Measurements from ENCODE around the gene PCARE. TPM values are rescaled to one million over a fixed set of nuclear protein-coding genes. Genes with fewer than 3 reads are reported as not detected.

The PCARE gene
- total RNA-seq, 1 experiment from 2014 or later, result not detected

GRCh38 chr2:29063646-29064345 is 10.5 kb downstream of the PCARE start:
- no peak for ATAC-seq
- Histone ChIP-seq H3K9me3 (ENCODE audit: control insufficient read depth, insufficient read depth, low read depth, low read length) (no peaks in the 10 kb centered on the region), H3K27me3 (ENCODE audit: control insufficient read depth, insufficient read depth, low read length) (no peaks in the 10 kb centered on the region), H3K36me3 (ENCODE audit: control insufficient read depth, insufficient read depth, low read length) (no peaks in the 10 kb centered on the region), H3K4me3 (ENCODE audit: low read depth in 2 of 2, low read length in 2 of 2) (no peak overlapping the region), H3K4me1 (ENCODE audit: control insufficient read depth, insufficient read depth, low read length) (no peaks in the 10 kb centered on the region; the same call in 1 of the 2 replicates), H3K27ac (ENCODE audit: low read length) (no peak overlapping the region)
- intact Hi-C loops (cut with micrococcal nuclease; ENCODE audit: unreplicated experiment) (no loop called here), in situ Hi-C loops (cut with HindIII; ENCODE audit: low pct_unique_long_range_greater_than_20kb, low sequenced_read_pairs) (no loop called here)
- TF ChIP-seq TCF7L2 (IDR thresholded peaks at IDR 0.05; ENCODE audit: low read depth, low read length) (no peak), POLR2AphosphoS5 (IDR thresholded peaks at IDR 0.05; ENCODE audit: low read depth, low read length) (no peak), SIN3A (IDR thresholded peaks at IDR 0.05; ENCODE audit: borderline replicate concordance, insufficient read depth, low read depth, low read length) (no peak), REST (IDR thresholded peaks at IDR 0.05; ENCODE audit: insufficient read depth in 1 of 2, low read depth in 2 of 2, low read length in 1 of 2) (no peak), CTCF (IDR thresholded peaks at IDR 0.05) (no peak)
- DNase-seq (ENCODE audit: low read depth, low spot score), result no peak
- POLR2A ChIA-PET, result no interaction called here
- no TSS peak for BruUV-seq (replicated peaks)
- CTCF ChIA-PET, result interaction anchor here (0.6 kb wide), 1 partner anchor 45 kb away, joined by 3 read pairs; no protein-coding TSS in a partner anchor

- Histone ChIP-seq H3K27me3 (ENCODE audit: control insufficient read depth, insufficient read depth, low read length) (no peaks in the 10 kb centered on the region), H3K9me3 (ENCODE audit: control insufficient read depth, insufficient read depth, low read depth, low read length) (no peaks in the 10 kb centered on the region), H3K4me3 (ENCODE audit: low read depth in 2 of 2, low read length in 2 of 2) (no peak overlapping the region), H3K36me3 (ENCODE audit: control insufficient read depth, insufficient read depth, low read length) (no peaks in the 10 kb centered on the region), H3K27ac (ENCODE audit: low read length) (no peak overlapping the region; the same call in 1 of the 2 replicates), H3K4me1 (ENCODE audit: control insufficient read depth, insufficient read depth, low read length) (no peaks in the 10 kb centered on the region; the same call in 1 of the 2 replicates)
- DNase-seq (ENCODE audit: low read depth, low spot score), result no peak
- ChIA-PET CTCF (interaction anchor here (0.6 kb wide), 1 partner anchor 46 kb away, joined by 3 read pairs; no protein-coding TSS in a partner anchor), POLR2A (no interaction called here)
- intact Hi-C loops (cut with micrococcal nuclease; ENCODE audit: unreplicated experiment), result no loop called here
- in situ Hi-C loops (cut with HindIII; ENCODE audit: low pct_unique_long_range_greater_than_20kb, low sequenced_read_pairs), result no loop called here
- BruUV-seq (replicated peaks), result no TSS peak
- no peak for ATAC-seq
- TF ChIP-seq CTCF (IDR thresholded peaks at IDR 0.05), result no peak
- no peak for TF ChIP-seq POLR2AphosphoS5 (IDR thresholded peaks at IDR 0.05; ENCODE audit: low read depth, low read length)
- no peak for TF ChIP-seq SIN3A (IDR thresholded peaks at IDR 0.05; ENCODE audit: borderline replicate concordance, insufficient read depth, low read depth, low read length)
- TF ChIP-seq TCF7L2 (IDR thresholded peaks at IDR 0.05; ENCODE audit: low read depth, low read length), result no peak
- TF ChIP-seq REST (IDR thresholded peaks at IDR 0.05; ENCODE audit: insufficient read depth in 1 of 2, low read depth in 2 of 2, low read length in 1 of 2), result no peak
Observed at GRCh38 chr2:29063056-29063455, 11.3 kb downstream of the PCARE start.
